ENCODE data around the gene COL7A1.

DNA sequence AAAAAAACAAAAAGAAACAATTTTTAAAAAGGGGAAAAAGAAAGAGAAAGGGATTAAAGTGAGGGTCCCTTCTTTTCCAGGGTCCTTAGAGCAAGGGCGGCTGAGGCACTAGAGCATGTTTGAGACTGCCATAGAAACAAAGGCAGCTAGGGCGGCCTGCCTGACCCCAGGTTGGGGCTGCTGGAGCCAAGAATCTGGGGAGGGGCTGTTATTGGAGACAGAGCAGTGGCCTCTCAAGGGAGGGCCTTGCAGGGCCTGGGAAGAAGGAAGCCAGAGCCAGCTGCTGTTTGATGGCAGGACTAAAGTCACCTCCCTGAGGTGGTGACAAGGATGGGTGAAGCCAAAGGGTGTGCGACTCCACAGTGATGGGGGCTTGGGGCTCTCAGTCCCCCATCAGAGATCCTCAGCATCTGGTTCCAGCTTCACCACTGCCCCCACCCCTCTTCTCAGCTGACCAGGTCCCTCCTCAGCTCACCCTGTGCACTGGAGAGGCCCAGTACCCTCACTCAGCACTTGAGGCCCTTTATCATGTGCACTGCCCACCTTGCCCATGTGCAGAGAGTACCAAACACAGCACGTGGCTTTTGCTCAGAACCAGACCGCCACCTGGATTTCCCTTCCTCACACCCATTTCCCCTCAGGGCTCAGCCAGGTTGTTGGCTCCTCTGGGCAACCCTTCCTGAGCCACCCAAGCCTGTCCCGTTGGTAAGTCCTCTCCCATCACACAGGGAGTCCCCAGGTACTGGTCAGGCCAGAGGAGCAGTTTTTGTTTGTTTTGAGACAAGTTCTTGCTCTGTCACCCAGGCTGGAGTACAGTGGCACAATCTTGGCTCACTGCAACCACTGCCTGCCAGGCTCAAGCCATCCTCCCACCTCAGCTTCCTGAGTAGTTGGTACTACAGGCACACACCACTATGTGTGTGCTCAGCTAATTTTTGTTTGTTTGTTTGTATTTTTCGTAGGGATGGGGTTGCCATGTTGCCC lies 24.7 kb upstream of the COL7A1 start:
- TF ChIP-seq FOXP2 (optimal IDR thresholded peaks at IDR 0.05; ENCODE audit: control extremely low read depth, extremely low read length, insufficient read depth) (no peak), EZH2 (IDR thresholded peaks at IDR 0.05) (no peak)

Data from SK-N-MC (cell line).